H54 (cell line): Measurements from ENCODE around the gene NKPD1.

Experiments used
- DNase-seq: peaks from one replicate; pipeline ENCODE4 v3.0.0; 2011; ENCODE audit warnings: low spot score, mixed read lengths; ENCODE audit not compliant: insufficient read length
- FAIRE-seq: peaks from 3 replicates; lab custom pipeline; 2011; peaks lifted over from hg19 to GRCh38; lab: Jason Lieb, UNC
- POLR2A ChIP-seq: IDR thresholded peaks from 2 replicates; pipeline ENCODE4 v1.6.1; 2011; ENCODE audit warnings: low read depth, mild to moderate bottlenecking, low read length

NKPD1 gene

DNA sequence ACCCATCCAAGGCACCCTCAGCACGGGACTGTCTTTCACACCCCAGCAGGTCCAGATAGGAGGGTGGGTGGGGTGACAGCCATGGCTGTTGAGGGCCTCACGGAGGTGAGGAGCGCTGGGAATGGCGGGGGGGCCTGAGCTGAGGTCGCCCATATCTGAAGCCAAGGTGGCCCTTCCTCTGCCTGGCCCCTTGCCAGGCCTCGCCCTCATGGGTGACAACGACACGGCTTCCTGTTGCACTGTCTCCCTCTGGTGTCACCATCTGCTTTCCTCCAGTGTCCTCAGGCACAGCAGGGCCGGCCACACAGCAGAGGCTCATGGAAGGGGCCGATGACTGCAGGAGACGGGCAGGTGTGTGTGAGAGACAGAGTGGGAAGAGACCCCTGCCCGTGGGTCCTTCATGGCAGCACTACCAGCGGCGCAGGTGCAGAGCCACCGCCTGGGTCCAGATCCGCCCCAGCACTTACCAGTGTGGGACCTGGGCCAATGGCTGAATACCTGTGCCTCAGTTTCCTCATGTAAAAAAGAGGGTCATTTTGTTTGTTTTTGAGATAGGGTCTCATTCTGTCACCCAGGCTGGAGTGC lies 8.1 kb upstream of the NKPD1 start:
- no peak for TF ChIP-seq POLR2A
- DNase-seq (no peak), FAIRE-seq (no peak)

- FAIRE-seq, result no peak
- DNase-seq, result no peak
- TF ChIP-seq POLR2A, result no peak
Measured at GRCh38 chr19:45166723-45167252, 6.0 kb upstream of the NKPD1 start.

GRCh38 chr19:45164577-45165335 lies 4.0 kb upstream of the NKPD1 start:
- TF ChIP-seq POLR2A, result no peak
- FAIRE-seq (no peak), DNase-seq (no peak)

GRCh38 chr19:45163751-45164460 lies 3.1 kb upstream of the NKPD1 start:
- TF ChIP-seq POLR2A, result no peak
- DNase-seq (no peak), FAIRE-seq (no peak)

- FAIRE-seq (no peak), DNase-seq (no peak)
- no peak for TF ChIP-seq POLR2A
Measured at GRCh38 chr19:45163156-45163555, 2.4 kb upstream of the NKPD1 start.

DNA sequence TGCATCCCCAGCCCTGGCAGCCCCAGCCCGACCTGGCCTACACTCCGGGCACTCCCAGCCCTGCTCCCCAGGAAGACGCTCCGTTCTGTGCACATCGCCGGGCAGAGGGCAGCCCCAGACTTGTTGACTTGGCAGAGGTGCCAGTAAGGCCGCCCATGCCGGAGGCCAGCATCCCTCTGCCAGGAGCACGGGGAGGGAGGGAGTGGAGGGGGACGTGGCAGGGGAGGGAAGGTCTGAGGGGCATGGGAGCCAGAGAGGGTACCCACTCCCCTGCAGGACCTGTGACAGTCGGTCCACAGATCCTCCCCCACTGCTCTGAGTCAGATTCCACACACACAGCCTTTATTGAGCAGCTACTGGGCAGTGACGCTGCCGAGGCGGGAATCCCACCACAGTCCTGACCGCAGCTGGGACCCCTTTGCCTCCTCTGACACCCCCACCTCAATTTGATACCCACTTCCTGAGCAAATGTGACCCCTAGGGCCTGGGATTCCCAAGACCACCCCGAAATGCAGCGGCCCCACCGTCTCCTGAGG lies 1.9 kb upstream of the NKPD1 start:
- DNase-seq, result no peak
- FAIRE-seq, result no peak
- no peak for TF ChIP-seq POLR2A

- FAIRE-seq (no peak), DNase-seq (no peak)
- no peak for TF ChIP-seq POLR2A
Measured at GRCh38 chr19:45161738-45162607, 1.2 kb upstream of the NKPD1 start.

DNA sequence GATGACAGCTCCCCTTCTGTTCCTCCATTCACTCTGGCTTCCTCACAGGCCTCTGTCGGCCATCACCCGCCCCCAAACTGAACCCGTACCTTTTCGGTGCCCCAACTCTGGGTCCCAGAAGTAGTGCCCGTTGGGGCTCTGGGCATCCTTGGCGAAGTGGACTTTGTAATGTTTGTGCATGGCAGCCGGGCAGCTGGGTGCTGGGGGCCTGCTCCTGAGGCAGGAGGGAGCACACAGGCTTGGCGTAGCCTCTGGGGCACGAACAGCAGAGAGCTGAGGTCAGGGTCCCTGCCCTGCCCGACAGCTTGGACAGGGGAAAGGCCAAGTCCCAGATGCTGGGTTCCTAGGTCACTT lies 834 bp downstream of the NKPD1 start:
- DNase-seq (no peak), FAIRE-seq (no peak)
- TF ChIP-seq POLR2A, result no peak

- no peak for FAIRE-seq
- TF ChIP-seq POLR2A, result no peak
- no peak for DNase-seq
Measured at GRCh38 chr19:45159210-45159970, 1.4 kb downstream of the NKPD1 start.

DNA sequence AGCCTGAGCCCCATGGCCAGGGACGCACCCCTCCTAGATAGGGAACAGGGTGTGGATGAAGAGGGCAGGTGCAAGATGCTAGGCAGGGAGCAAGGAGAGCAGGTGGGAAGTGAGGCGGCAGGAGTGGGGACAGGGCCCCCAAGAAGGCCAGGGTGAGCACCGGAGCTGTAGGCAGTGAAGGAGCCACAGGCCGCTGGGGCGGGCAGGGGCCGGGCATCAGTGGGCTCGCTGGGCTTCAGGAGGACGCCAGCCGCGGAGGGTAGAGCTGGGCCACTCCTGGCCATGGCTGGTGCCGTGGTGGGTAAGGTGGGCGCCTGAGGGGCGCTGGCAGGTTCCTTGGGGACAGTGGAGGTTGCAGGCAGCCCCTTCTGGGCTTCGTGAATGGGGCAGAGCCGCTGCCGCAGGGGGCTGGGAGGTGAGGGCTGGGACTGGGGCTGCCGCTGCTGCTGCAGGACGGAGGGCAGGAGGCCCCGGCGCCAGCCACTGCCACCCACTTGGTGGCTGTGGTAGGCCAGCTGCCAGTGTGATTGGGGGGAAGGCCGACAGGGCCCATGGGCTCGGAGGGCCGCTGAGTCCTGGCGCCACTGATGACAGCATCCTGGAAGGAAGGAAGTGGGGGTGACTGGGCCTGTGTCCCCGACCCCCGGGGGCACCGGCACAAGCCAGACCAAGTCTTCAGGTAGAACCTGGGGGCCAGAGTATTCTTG lies 2.1 kb downstream of the NKPD1 start:
- no peak for TF ChIP-seq POLR2A
- DNase-seq, result no peak

GRCh38 chr19:45156751-45157150 lies 4.0 kb downstream of the NKPD1 start:
- no peak for DNase-seq
- no peak for TF ChIP-seq POLR2A
- no peak for FAIRE-seq

More for the DNA sequence above, 2.1 kb downstream of the NKPD1 start:
- no peak for FAIRE-seq
